ENCODE measurements around the gene VRK3. TPM values are rescaled to one million over a fixed set of nuclear protein-coding genes. Genes with fewer than 3 reads are reported as not detected.

The VRK3 gene
- total RNA-seq, 1 experiment from 2014 or later: 46.3 TPM

GRCh38 chr19:49932731-49933131 lies 92.4 kb downstream of the VRK3 start:
- Histone ChIP-seq H3K4me1 (peaks cover 5% of the 10 kb centered on the region), H3K36me3 (ENCODE audit: control insufficient read depth, insufficient read depth, low read length) (no peaks in the 10 kb centered on the region), H3K27me3 (replicated peaks; ENCODE audit: control insufficient read depth, insufficient read depth, low read length) (no peaks in the 10 kb centered on the region), H3K4me3 (ENCODE audit: low read depth, low read length) (no peak overlapping the region), H3K9me3 (no peaks in the 10 kb centered on the region)
- peaks cover 54% of the 10 kb centered on the region for H3K36me3 Mint-ChIP-seq (ENCODE audit: insufficient read depth, unreplicated experiment)
- no peaks in the 10 kb centered on the region for H3K9me3 Mint-ChIP-seq (ENCODE audit: unreplicated experiment)
- intact Hi-C loops (cut with micrococcal nuclease; ENCODE audit: unreplicated experiment): no loop called here
- H3K4me3 Mint-ChIP-seq (ENCODE audit: unreplicated experiment): no peak overlapping the region
- DNase-seq: no peak
- H3K27ac Mint-ChIP-seq (ENCODE audit: unreplicated experiment): no peak overlapping the region
- no peaks in the 10 kb centered on the region for H3K27me3 Mint-ChIP-seq (ENCODE audit: insufficient read depth, unreplicated experiment)
- ChIA-PET CTCF (no interaction called here), POLR2A (no interaction called here)
- BruUV-seq (replicated peaks): no TSS peak
- H3K4me1 Mint-ChIP-seq (ENCODE audit: low read depth, unreplicated experiment): peaks cover 20% of the 10 kb centered on the region
- TF ChIP-seq, protein P1, sequence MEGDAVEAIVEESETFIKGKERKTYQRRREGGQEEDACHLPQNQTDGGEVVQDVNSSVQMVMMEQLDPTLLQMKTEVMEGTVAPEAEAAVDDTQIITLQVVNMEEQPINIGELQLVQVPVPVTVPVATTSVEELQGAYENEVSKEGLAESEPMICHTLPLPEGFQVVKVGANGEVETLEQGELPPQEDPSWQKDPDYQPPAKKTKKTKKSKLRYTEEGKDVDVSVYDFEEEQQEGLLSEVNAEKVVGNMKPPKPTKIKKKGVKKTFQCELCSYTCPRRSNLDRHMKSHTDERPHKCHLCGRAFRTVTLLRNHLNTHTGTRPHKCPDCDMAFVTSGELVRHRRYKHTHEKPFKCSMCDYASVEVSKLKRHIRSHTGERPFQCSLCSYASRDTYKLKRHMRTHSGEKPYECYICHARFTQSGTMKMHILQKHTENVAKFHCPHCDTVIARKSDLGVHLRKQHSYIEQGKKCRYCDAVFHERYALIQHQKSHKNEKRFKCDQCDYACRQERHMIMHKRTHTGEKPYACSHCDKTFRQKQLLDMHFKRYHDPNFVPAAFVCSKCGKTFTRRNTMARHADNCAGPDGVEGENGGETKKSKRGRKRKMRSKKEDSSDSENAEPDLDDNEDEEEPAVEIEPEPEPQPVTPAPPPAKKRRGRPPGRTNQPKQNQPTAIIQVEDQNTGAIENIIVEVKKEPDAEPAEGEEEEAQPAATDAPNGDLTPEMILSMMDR (IDR thresholded peaks at IDR 0.05; ENCODE audit: insufficient read depth in 1 of 2, low read depth in 1 of 2, low read length in 1 of 2, severe bottlenecking in 1 of 2, unreplicated experiment in 1 of 2): no peak

DNA sequence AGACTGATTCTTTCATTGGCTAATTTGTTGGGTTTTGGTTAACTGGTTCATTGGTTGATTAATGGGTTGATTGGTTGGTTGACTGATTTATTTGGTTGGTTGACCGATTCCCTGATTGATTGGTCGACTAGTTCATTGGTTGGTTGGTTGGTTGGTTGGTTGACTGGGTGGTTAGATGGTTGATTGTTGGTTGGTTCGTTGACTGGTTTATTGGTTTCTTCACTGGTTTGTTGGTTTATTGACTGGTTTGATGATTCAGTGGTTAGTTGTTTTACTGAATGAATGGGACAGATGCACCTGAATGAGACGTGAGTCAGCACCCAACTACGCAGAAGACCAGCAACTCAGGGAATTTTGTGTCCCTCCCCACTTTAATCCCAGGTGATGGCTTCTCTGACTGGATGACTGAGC lies 93.1 kb downstream of the VRK3 start:
- no peaks in the 10 kb centered on the region for H3K27me3 ChIP-seq (replicated peaks; ENCODE audit: control insufficient read depth, insufficient read depth, low read length)
- no peak overlapping the region for H3K4me3 ChIP-seq (ENCODE audit: low read depth, low read length)
- H3K9me3 Mint-ChIP-seq (ENCODE audit: unreplicated experiment): no peaks in the 10 kb centered on the region
- no TSS peak for BruUV-seq (replicated peaks)
- no peak overlapping the region for H3K27ac Mint-ChIP-seq (ENCODE audit: unreplicated experiment)
- H3K9me3 ChIP-seq: no peaks in the 10 kb centered on the region
- TF ChIP-seq, protein P1 (IDR thresholded peaks at IDR 0.05; ENCODE audit: insufficient read depth in 1 of 2, low read depth in 1 of 2, low read length in 1 of 2, severe bottlenecking in 1 of 2, unreplicated experiment in 1 of 2): no peak
- H3K4me3 Mint-ChIP-seq (ENCODE audit: unreplicated experiment): no peak overlapping the region
- intact Hi-C loops (cut with micrococcal nuclease; ENCODE audit: unreplicated experiment): no loop called here
- peaks cover 61% of the 10 kb centered on the region for H3K36me3 Mint-ChIP-seq (ENCODE audit: insufficient read depth, unreplicated experiment)
- H3K4me1 ChIP-seq: peaks cover 9% of the 10 kb centered on the region
- no peak for DNase-seq
- H3K4me1 Mint-ChIP-seq (ENCODE audit: low read depth, unreplicated experiment): peaks cover 23% of the 10 kb centered on the region
- CTCF ChIA-PET: no interaction called here
- H3K27me3 Mint-ChIP-seq (ENCODE audit: insufficient read depth, unreplicated experiment): no peaks in the 10 kb centered on the region
- peaks cover 3% of the 10 kb centered on the region for H3K36me3 ChIP-seq (ENCODE audit: control insufficient read depth, insufficient read depth, low read length)
- POLR2A ChIA-PET: no interaction called here

DNA sequence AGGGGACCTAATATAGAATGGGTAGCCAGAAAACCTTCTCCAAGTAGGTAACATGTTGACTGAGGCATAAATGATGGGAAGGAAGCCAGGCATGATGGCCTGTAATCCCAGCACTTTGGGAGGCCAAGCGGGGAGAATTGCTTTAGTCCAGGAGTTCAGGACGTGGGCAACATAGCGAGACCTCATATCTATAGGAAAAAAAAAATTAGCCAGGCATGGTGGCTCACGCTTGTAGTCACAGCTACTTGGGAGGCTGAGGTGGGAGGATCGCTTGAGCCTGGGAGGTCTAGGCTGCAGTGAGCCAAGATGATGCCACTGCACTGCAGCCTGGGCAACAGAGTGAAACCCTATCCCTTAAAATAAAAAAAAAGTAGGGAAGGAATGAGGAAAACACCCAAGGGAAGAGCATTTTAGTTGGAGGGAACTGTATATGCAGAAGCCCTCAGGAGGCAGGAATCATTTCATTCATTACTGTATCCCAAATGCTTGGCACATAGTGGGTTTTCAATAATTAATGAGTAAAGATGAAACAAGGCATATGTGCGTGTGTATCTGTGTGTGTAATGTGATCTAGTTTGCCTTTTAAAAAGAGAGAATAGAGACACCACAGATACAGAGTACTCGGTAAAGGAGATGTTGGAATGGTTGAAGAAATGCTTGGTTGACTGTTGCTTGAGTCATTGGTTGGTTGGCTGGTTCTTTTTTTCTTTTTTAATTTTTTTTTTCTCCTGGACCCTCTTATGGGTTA lies 93.7 kb downstream of the VRK3 start:
- Histone ChIP-seq H3K27me3 (replicated peaks; ENCODE audit: control insufficient read depth, insufficient read depth, low read length) (no peaks in the 10 kb centered on the region), H3K9me3 (no peaks in the 10 kb centered on the region), H3K36me3 (ENCODE audit: control insufficient read depth, insufficient read depth, low read length) (peaks cover 3% of the 10 kb centered on the region), H3K4me3 (ENCODE audit: low read depth, low read length) (no peak overlapping the region), H3K4me1 (peaks cover 9% of the 10 kb centered on the region)
- ChIA-PET POLR2A (no interaction called here), CTCF (no interaction called here)
- Mint-ChIP-seq H3K4me1 (ENCODE audit: low read depth, unreplicated experiment) (peaks cover 23% of the 10 kb centered on the region), H3K4me3 (ENCODE audit: unreplicated experiment) (no peak overlapping the region), H3K9me3 (ENCODE audit: unreplicated experiment) (no peaks in the 10 kb centered on the region), H3K27me3 (ENCODE audit: insufficient read depth, unreplicated experiment) (no peaks in the 10 kb centered on the region), H3K36me3 (ENCODE audit: insufficient read depth, unreplicated experiment) (peaks cover 67% of the 10 kb centered on the region), H3K27ac (ENCODE audit: unreplicated experiment) (no peak overlapping the region)
- TF ChIP-seq, protein P1 (IDR thresholded peaks at IDR 0.05; ENCODE audit: insufficient read depth in 1 of 2, low read depth in 1 of 2, low read length in 1 of 2, severe bottlenecking in 1 of 2, unreplicated experiment in 1 of 2): no peak
- TSS peak; percentile 10 for BruUV-seq (replicated peaks)
- intact Hi-C loops (cut with micrococcal nuclease; ENCODE audit: unreplicated experiment): no loop called here
- DNase-seq: no peak

Data from Caco-2 (cell line).